Stimulated activated CD4-positive, alpha-beta T cell treated with anti-CD3 and anti-CD28 coated beads, Interleukin-2, amount 100 ng/mL, for 24 hours (primary cell): ENCODE results near the gene AMPD2.
A peak's percentile ranks its signal among the peaks of the same experiment; 100 is the strongest.

Experiments
- DNase-seq, 2 donors: peaks; one replicate each; pipeline ENCODE4 v3.0.0-alpha.2; 2020

Gene AMPD2

DNA sequence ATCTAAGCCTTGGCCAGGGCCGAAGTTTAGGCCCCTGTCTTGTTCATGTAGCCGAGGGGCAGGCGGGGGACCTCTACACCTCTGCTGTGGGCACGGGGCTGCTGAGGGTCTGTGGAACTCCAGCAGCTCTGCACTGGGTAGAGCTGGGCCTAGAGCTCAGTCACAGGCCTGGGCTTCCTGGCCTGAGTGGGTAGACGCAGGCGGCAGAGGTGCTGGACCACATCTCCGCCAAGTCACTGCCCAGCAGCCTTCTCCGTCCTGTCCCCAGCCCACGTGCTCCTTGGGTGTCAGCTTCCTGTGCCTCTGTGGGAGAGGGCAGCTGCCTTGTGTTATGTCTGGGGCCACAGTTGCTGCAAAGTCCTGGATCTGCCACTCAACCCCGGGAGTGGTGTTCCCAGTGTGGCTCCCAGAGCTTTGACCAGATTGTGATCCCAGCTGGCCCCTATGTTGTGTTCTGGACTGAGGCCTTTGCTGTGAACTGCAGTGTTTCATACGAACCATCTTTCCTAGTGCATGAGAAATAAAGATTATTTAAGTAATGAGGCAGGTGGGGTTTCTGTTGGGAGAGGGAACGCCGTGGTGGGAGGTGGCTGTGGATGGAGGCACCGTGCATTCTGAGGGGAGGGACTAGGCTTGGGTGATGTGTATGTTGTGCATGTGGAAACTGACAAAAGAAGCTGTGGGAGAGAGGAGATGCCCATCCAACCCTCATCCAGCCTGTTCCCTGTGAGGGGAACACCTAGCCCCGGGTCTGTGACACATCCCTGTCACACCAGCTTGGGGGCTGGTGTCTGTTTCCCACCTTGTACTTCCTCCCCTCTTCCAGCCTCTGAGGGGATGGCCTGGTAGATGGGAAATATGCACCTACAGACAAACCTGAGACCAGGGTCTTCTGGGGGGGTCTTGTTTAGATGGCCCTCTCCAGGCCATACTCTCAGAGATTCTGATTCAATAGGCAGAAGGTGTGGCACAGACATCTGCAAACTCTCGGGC lies 12.2 kb downstream of the AMPD2 start:
- no peak for DNase-seq

DNA sequence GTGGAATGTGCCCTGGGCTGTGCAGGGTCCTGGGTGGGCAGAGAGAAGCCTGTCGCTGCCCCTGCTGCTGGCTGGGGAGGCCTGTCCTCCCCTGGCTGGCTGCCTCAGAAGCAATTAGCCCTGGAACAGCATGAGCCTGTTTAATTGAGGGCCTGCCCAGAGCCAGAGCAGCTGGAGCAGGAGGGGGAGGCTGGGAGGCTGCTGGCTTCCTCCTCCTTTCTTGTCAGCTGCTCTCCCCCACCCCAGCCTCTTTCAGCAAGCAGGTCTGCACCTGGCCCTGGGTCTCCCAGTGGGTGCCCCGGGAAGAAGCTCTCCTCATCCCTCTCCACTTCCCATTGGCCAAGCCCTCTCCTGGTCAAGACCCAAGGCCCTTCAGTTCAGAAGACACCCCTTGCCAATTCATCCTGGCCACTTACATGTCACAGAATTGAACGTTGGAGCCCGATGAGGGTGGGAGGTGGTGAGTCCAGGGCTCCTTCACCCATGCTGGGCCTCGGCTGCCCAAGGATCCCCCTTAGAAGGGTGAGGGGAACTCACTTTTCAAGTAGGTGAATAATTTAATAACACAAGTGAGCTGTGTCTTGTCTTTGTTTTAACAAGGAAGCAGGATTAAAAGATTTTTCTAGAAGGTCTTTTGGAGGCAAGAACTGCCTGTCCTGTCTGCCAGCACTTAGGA lies 13.2 kb downstream of the AMPD2 start:
- peak in 1 of 2 donors; percentile 13 for DNase-seq

GRCh38 chr1:109634292-109634691 lies 14.7 kb downstream of the AMPD2 start:
- DNase-seq: peak in 1 of 2 donors; percentile 17

DNA sequence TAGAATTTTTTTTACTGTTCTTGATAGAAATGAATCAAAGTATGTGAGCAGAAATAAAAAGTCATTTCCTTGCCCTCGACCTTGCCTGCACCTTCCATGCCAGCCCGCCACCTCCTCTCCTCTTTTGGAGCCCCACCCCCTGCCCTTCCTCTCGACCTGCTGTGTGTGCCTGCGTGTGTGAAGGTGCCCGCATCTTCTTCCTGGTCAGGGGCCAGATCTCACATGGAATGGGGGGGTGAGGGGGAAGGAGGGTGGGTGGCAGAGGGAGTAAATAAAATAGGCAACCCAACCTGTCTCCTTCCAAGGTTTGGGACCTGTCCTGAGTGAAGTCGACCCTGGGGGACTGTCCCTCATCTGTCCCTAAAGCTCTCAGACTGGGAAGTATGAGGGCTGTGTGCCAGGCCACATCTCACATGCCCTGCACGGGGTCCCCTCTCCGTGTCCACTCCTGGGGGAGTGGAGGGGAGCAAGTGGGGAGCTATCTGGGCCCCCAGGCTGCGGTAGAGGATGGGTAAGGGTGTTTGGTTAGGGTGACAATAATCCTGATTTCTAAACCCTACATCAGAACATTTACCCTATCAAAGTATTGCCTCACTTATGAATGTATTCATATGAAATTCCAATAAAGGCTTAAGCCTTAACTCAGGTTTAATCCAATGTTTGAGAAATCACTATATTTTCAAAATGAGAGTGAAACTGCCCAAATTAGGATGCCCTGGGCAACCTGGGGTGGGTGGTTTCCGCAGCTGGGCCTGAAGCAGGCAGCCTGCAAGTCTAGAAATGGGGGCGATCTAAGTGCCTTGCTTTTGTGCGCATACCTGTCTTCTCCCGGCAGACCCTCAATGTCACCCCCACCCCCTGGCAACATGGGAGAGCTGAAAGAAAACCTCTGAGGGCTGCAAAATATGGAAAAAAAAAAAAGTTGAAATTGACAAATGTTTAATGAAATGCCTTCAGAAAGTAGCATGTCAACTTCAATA lies 15.4 kb downstream of the AMPD2 start:
- peak in 1 of 2 donors; percentile 23 for DNase-seq

DNA sequence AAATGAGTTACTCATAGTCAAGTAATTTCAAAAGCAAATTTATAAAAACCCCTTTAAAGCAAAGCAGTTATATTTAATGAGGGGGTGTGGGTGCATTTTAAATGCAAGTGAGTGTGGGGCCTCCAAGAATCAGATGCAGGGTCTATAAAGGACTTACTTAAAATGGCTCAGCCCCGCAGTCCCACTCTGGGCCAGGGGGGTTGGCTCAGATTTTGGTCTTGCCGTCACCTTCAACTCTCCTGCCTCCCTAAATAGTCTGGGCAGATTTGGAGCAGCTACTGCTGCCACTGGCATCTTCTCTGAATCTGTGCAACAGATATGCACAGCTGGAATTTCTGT lies 16.2 kb downstream of the AMPD2 start:
- peak in 1 of 2 donors; percentile 15 for DNase-seq

DNA sequence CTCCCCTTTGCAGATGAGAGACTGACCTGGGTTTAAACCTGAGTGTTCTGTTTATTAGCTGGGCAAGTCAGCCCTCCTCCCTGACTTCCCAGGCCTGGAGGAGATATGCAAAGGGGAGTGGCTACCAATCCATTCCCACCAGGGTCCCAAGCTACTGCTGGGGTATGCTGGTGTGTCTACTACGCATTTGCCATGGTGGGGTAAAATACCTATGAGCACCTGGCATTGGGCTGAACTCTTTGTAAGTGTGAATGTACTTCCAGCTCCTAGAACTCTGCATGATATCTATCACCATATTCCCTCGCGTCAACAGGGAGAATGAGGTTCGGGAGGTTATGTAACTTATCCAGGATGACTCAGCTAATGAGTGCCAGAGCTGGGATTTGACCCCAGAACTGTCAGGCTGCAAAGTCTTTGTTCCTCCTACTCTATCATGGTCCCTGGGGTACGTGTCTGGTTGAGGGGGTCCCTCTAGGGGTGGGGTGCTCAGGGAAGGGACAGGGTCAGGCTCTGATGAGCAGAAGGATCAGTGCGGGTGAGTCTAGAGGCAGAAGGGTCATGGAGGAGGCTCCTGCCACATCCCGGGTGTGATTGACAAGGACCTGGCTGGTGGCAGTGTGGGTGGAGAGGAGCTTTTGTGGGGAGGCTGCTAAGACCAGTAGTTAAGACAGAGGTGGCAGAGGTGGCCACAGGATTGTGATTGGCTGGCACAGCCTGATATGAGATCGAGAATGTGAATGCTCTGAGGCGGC lies 16.7 kb downstream of the AMPD2 start:
- DNase-seq: peak in 1 of 2 donors; percentile 10

DNA sequence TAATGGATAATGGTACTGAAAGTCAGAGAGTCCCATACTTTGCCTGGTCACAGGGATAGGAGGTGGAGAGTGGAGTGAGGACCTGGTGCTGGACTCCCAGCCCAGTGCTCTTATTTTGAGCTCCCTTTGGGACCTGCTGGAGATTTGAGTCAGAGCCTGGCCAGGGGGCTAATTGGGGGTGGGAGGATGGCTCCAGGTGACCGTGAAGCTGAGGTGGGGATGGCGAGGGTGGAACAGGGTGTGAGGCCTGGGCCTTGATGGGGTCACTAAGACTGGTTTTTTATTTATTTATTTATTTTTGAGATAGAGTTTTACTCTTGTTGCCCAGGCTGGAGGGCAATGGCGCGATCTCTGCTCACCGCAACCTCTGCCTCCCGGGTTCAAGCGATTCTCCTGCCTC lies 17.8 kb downstream of the AMPD2 start:
- peak in 1 of 2 donors; percentile 12 for DNase-seq

GRCh38 chr1:109639063-109639840 lies 19.6 kb downstream of the AMPD2 start:
- DNase-seq: no peak

- no peak for DNase-seq
These were observed 20.2 kb downstream of the AMPD2 start for GRCh38 chr1:109639841-109640184.

- DNase-seq: peak; percentile 97
These were observed 20.7 kb downstream of the AMPD2 start for GRCh38 chr1:109640285-109640865.

DNA sequence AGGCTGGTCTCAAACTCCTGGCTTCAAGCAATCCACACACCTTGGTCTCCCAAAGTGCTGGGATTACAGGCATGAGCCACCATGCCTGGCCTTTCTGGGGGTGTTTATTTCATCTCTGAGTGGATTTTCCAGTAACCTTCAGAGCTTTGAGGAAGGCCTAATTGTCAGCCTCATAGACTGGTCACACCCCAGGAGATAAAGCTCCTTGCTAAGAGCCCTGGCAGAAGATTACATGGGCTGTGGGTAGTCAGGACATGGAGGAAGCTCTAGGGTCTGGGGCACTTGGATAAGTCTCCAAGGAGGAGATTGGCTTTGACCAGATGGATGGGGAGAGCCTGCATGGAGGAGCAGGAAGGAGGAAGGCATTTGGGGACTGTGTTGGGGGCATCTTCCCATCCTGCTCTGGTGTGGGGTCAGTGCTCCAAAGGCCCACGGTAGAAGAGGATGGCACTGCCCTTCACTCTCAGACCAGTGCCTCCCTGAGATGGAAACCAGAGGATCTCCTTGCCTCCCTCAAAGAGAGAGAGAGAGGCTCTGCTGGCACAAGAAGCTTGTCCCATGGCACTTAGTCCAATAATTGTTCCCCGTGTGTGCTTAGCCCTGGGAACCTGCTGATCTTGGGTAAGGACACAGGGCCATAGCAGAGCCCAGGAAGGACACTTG lies 21.6 kb downstream of the AMPD2 start:
- DNase-seq: no peak

DNA sequence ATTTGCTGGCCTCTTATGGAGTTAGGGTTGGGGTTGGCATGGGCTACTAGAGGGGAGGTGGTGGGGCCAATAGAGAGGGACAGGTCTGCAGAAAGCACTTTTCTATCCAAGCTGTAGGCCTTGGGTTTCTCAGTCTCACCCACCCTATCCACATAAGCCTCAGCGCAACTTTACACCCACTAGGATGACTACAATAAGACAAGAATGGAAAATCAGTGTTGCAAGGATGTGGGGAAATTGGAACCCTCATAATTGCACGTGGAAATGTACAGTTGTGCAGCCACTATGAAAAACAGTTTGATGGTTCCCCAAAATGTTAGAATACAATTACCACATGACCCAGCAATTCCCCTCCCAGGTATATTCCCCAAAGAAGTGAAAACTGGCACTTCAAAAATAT lies 22.2 kb downstream of the AMPD2 start:
- no peak for DNase-seq

GRCh38 chr1:109642626-109643025 lies 23.0 kb downstream of the AMPD2 start:
- no peak for DNase-seq

GRCh38 chr1:109643385-109644230 lies 24.0 kb downstream of the AMPD2 start:
- peak; percentile 92 to 93 for DNase-seq

DNA sequence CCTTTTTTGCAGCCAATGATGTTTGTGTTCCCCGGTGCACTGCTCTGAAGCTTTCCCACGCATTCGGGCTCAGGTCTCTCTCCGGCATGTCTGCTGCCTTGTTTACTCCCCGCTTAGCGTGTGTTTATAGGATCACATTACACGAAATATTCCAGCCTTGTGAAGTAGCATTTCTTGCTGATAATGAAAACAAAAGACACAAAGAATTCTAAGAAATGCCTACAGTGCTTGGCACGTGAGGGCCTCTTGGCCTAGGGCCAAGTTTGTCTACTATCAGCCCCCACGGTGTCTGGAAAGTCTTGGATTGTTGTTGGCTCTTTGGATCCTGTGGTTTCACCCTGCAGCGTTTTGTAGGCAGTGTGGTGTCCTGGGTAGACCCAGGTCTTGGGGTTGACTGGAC lies 25.0 kb downstream of the AMPD2 start:
- no peak for DNase-seq

DNA sequence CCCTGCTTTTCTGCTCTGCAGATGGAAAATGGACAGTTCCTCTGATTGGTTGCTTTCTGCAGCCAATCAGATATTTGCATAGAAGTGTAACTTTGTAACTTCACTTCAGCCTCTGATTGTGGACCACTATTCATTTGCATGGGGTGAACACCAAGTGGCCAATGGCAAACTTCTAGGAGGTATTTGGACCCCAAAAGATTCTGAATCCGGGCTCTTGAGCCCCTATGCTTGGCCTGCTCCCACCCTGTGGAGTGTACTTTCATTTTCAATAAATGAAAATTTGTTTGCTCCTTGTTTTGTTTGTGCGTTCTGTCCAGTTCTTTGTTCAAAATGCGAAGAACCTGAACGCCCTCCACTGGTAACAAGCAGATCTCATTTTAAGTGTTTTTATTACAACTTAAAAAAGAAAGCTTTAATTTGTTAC lies 29.9 kb downstream of the AMPD2 start:
- DNase-seq: peak in 1 of 2 donors; percentile 1

DNA sequence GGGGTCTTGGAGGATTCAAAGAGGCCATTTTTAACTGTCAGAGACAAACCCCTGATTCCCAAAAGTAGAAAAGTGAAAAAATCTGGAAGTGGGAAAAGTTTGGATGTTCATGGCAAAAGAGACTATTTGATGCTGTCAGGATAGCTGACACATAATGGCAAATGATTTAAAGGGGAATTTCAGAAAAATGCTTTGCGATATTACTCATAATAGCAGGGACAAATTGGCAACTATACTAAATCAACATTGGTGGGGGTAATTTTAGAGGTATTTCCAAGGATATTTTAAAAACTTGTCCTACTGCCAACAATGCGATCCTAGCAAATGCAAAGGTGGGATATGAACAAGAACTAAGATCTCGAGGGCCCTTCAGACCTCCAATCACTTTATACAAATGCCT lies 31.0 kb downstream of the AMPD2 start:
- DNase-seq: no peak

DNA sequence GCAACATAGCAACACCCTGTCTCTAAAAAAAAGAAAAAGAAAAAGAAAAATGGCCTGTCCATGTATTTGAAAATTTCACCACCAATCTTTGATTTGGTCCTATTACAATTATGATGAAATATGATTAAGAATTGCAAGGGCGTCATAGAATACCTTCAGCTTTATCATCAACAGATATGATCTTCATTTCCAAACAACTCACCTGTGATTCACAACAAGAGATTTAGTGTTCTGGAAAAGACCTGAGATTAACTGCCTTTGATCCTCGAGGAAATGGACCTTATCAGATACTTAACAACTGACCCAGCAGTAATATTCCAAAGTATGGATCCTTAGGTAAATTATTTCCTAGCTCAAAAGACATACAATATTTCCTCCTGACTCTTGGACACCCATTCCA lies 32.8 kb downstream of the AMPD2 start:
- no peak for DNase-seq

DNA sequence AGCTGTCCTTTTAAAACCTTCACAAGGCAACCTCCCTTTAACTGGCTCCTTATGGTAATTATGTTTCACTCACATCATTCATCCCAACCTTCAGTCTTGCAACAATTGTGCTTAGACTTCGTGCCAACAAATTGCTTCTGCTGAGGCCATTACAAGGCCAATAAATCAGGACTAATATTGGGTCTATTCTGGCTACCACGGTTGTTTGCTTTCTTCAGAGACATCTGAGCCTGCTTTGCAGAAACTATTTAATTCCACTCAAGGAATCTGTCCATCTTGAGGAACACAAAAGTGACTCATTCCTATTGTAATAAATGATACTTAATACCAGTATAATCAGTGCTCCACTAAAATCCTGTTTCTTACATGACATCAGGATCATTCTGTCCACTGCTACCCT lies 33.7 kb downstream of the AMPD2 start:
- DNase-seq: no peak
